ENCODE results near the gene MYO3B. TPM values are rescaled to one million over a fixed set of nuclear protein-coding genes. Genes with fewer than 3 reads are reported as not detected.

MYO3B gene
- total and polyA plus RNA-seq, 11 donors = 0.09 to 0.19 (median 0.10) TPM; not detected in 8

- 86 to 96% (median 93%) methylated on average over 4 of the region's 4 CpGs for WGBS, 4 donors
- ATAC-seq = no peak
- Histone ChIP-seq H3K9me3 (no peaks in the 10 kb centered on the region), H3K4me1 (no peaks in the 10 kb centered on the region), H3K36me3 (no peaks in the 10 kb centered on the region), H3K27ac (no peak overlapping the region), H3K27me3 (peaks cover 0 to 3% (median 0%) of the 10 kb centered on the region in 9 donors), H3K4me3 (no peak overlapping the region)
- intact Hi-C loops (cut with DNase I) = no loop called here
- DNase-seq = no peak
- no peak for TF ChIP-seq CTCF (IDR thresholded peaks at IDR 0.05)
- TF ChIP-seq POLR2A (IDR thresholded peaks at IDR 0.05) = no peak
These were observed 15.7 kb upstream of the MYO3B start for GRCh38 chr2:170162271-170162632.

GRCh38 chr2:170163411-170164065 lies 14.4 kb upstream of the MYO3B start:
- H3K27ac ChIP-seq = no peak overlapping the region
- ATAC-seq (no peak), DNase-seq (no peak)
- whole genome bisulfite sequencing, 4 donors = 76 to 92% (median 87%) methylated on average over 6 of the region's 6 CpGs
- H3K4me1 ChIP-seq = no peaks in the 10 kb centered on the region
- intact Hi-C loops (cut with DNase I) = no loop called here
- no peak overlapping the region for H3K4me3 ChIP-seq
- peaks cover 0 to 3% (median 0%) of the 10 kb centered on the region in 9 donors for H3K27me3 ChIP-seq
- no peaks in the 10 kb centered on the region for H3K36me3 ChIP-seq
- H3K9me3 ChIP-seq = no peaks in the 10 kb centered on the region
- no peak for TF ChIP-seq POLR2A (IDR thresholded peaks at IDR 0.05)
- TF ChIP-seq CTCF (IDR thresholded peaks at IDR 0.05) = no peak

- Histone ChIP-seq H3K27me3 (peaks cover 0 to 3% (median 0%) of the 10 kb centered on the region in 9 donors), H3K4me3 (no peak overlapping the region), H3K4me1 (no peaks in the 10 kb centered on the region), H3K27ac (no peak overlapping the region), H3K36me3 (no peaks in the 10 kb centered on the region), H3K9me3 (no peaks in the 10 kb centered on the region)
- WGBS, 4 donors = 74 to 81% (median 75%) methylated on average over 2 of the region's 2 CpGs
- intact Hi-C loops (cut with DNase I) = no loop called here
- ATAC-seq (no peak), DNase-seq (no peak)
- TF ChIP-seq CTCF (IDR thresholded peaks at IDR 0.05) = no peak
- no peak for TF ChIP-seq POLR2A (IDR thresholded peaks at IDR 0.05)
These were observed 12.8 kb upstream of the MYO3B start for GRCh38 chr2:170165129-170165528.

GRCh38 chr2:170166735-170167134 lies 11.2 kb upstream of the MYO3B start:
- DNase-seq (no peak), ATAC-seq (no peak)
- WGBS, 4 donors = 92 to 97% (median 94%) methylated on average over 1 of the region's 1 CpG
- peaks cover 0 to 3% (median 0%) of the 10 kb centered on the region in 9 donors for H3K27me3 ChIP-seq
- H3K27ac ChIP-seq = no peak overlapping the region
- TF ChIP-seq CTCF (IDR thresholded peaks at IDR 0.05) (no peak), POLR2A (IDR thresholded peaks at IDR 0.05) (no peak)
- H3K9me3 ChIP-seq = no peaks in the 10 kb centered on the region
- no peak overlapping the region for H3K4me3 ChIP-seq
- no peaks in the 10 kb centered on the region for H3K36me3 ChIP-seq
- intact Hi-C loops (cut with DNase I) = no loop called here
- H3K4me1 ChIP-seq = no peaks in the 10 kb centered on the region
